IPS-15b (cell line): ENCODE results near the gene DUS1L.

Source experiments
- H3K27me3 ChIP-seq: one replicate; pipeline ENCODE4 v1.6.1; 2013; ENCODE audit warnings: low read length; ENCODE audit not compliant: control insufficient read depth, insufficient read depth
- H3K36me3 ChIP-seq: one replicate; pipeline ENCODE4 v1.6.1; 2013; ENCODE audit warnings: low read length; ENCODE audit not compliant: control insufficient read depth, insufficient read depth
- H3K4me1 ChIP-seq: one replicate; pipeline ENCODE4 v1.6.1; 2013; ENCODE audit warnings: mild to moderate bottlenecking, low read length; ENCODE audit not compliant: control insufficient read depth, insufficient read depth
- H3K4me3 ChIP-seq: one replicate; pipeline ENCODE4 v1.5.1; 2013; ENCODE audit warnings: low read depth, low read length
- H3K9ac ChIP-seq: one replicate; pipeline ENCODE4 v1.6.1; 2013; ENCODE audit warnings: low read depth, mild to moderate bottlenecking, low read length
- H3K9me3 ChIP-seq: one replicate; pipeline ENCODE4 v1.6.1; 2013; ENCODE audit warnings: mild to moderate bottlenecking, low read length; ENCODE audit not compliant: control insufficient read depth, insufficient read depth

The DUS1L gene

DNA sequence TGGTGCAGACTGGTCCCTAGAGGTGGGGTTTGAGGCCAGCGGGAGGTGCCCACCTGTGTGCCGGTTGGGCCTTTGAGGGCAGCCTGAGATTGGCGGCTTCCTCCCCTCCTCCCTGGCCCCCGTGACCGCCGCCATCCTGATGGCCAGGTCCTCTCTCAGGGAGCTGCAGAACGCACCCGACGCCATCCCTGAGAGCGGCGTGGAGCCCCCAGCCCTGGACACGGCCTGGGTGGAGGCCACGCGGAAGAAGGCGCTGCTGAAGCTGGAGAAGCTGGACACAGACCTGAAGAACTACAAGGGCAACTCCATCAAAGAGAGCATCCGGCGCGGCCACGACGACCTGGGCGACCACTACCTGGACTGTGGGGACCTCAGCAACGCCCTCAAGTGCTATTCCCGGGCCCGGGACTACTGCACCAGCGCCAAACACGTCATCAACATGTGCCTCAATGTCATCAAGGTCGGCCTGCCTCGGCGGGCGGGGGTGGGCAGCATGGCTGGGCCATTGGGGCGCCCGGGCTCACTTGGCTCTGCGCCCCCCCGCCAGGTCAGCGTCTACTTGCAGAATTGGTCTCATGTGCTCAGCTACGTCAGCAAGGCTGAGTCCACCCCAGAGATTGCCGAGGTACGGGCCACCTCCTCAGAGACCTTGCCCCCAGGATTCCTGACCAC lies 11.1 kb downstream of the DUS1L start:
- Histone ChIP-seq H3K9me3 (no peaks in the 10 kb centered on the region), H3K9ac (no peak overlapping the region), H3K4me1 (no peaks in the 10 kb centered on the region), H3K27me3 (no peaks in the 10 kb centered on the region), H3K36me3 (peaks cover 68% of the 10 kb centered on the region), H3K4me3 (no peak overlapping the region)

DNA sequence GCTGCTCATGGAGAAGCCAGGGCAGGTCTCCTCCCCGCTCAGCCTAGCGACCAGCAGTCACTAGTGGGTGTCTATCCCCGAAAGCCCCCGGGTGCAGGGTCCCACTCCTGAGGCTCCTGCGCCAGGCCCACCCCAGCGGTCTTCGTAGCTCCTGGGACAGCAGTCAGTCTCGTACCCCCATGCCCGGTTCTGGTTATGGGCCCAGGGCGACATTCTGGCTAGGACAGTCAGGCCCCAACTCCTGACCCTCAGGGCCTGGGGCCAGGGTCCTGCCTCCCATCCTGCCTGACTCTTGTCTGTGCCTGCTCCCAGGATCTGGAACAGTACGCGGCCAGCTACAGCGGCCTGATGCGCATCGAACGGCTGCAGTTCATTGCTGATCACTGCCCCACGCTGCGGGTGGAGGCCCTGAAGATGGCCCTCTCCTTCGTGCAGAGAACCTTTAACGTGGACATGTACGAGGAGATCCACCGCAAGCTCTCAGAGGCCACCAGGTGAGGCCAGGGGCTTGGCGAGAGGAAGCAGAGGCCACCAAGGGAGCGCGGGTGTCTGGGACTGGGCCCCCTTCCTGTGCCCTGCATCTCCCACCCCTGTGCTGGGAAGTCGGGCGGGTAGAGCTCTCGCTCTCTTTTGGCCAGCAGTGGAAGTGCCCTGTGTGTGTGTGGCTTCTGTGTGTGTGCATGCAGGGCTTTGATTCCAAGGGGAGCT lies 11.9 kb downstream of the DUS1L start:
- Histone ChIP-seq H3K36me3 (peaks cover 64% of the 10 kb centered on the region), H3K27me3 (no peaks in the 10 kb centered on the region), H3K9ac (no peak overlapping the region), H3K9me3 (no peaks in the 10 kb centered on the region), H3K4me3 (no peak overlapping the region), H3K4me1 (no peaks in the 10 kb centered on the region)

DNA sequence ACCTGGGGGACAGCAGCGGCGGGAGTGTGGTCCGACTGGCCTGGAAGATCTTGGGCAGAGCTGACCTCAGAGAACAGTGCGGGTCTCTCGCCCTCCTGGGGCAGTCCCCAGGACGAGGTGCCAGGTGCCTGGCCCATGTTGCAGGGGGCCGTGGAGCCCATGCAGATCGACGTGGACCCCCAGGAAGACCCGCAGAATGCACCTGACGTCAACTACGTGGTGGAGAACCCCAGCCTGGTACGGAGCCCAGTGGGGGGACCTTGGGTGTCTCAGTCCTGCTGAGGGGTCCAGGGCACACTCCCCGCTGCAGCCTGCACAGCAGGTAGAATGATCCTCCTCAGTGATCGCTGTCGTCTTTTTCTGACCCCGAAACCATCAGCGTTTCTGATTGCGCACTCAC lies 12.5 kb downstream of the DUS1L start:
- Histone ChIP-seq H3K27me3 (no peaks in the 10 kb centered on the region), H3K4me3 (no peak overlapping the region), H3K9me3 (no peaks in the 10 kb centered on the region), H3K4me1 (no peaks in the 10 kb centered on the region), H3K36me3 (peaks cover 61% of the 10 kb centered on the region), H3K9ac (no peak overlapping the region)

DNA sequence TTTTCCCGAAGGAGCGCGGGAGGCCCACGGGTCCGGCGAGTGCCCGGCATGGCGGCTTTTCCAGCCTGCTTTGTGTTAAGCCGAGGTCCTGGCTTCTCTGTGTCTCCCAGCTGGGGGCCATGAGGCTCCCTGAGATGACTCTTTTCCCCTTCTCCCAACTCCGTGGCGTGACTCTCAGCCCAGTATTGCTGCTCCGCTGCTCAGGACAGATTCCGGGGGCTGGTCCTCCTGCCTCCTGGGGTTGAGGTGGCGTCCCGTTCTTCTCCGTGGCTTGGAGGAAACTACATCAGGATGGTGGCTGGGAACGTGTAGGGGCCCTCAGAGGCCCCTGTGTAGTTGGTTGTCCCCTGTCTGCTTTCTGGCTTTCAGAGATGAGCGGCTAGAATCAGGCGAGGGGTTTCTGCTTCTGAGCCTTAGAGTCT lies 13.0 kb downstream of the DUS1L start:
- Histone ChIP-seq H3K4me1 (no peaks in the 10 kb centered on the region), H3K9ac (peak overlapping the region; percentile 76), H3K4me3 (peak overlapping the region; percentile 79), H3K9me3 (no peaks in the 10 kb centered on the region), H3K36me3 (peaks cover 62% of the 10 kb centered on the region), H3K27me3 (no peaks in the 10 kb centered on the region)

DNA sequence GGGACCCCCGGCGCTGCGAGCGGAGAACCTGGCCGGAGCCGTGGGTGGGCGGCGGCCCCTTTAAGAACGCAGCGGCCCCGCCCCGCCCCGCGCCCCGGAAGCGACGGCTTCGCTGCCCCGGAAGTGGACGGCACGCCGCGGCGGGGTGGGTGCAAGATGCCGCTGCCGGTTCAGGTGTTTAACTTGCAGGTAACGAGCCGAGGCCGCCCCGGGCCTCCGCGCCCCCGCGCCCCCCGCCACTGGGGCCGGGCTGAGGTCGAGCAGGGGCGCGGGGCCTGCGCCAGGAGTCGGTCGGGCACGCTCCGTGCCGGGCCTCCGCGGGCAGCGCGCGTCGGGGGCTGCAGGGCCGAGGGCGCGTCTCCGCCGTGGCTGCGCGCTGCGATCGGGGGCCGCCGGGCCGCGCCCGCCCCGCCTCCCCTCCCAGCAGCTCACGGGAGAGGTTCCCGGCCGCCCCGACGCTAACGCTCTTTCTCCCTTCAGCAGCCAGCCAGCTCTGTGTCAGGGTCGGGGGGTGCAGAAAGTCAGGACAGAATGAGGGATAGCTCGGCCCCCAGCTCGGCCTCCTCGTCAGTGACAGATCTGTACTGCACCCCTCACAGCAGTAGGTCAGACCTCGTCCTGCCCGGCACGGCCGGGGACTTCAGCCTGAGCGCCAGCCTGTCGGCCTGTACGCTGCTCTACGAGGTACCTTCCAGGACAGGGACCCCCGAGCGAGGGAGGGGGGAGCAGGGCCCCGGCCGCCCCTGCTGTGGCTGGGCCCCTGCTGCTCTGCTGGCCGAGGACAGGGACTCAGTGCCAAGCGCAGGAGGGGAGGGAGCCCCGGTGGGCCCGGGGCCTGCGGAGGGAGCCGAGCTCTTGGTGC lies 13.6 kb downstream of the DUS1L start, which contains the start of the genes GPS1 and RFNG:
Gene GPS1 (plus strand): TSS at position 123 of the 862 bp plus-strand sequence. CDS start 34 bp downstream, at position 157.
Gene RFNG (minus strand): TSS at position 36 of the 862 bp plus-strand sequence. CDS start 45 bp downstream, outside the sequence.
- Histone ChIP-seq H3K9ac (peak within 1 kb of the TSS; percentile 76), H3K27me3 (no peaks in the 10 kb centered on the region), H3K9me3 (no peaks in the 10 kb centered on the region), H3K4me1 (no peaks in the 10 kb centered on the region), H3K4me3 (peak within 1 kb of the TSS; percentile 79), H3K36me3 (peaks cover 60% of the 10 kb centered on the region)

DNA sequence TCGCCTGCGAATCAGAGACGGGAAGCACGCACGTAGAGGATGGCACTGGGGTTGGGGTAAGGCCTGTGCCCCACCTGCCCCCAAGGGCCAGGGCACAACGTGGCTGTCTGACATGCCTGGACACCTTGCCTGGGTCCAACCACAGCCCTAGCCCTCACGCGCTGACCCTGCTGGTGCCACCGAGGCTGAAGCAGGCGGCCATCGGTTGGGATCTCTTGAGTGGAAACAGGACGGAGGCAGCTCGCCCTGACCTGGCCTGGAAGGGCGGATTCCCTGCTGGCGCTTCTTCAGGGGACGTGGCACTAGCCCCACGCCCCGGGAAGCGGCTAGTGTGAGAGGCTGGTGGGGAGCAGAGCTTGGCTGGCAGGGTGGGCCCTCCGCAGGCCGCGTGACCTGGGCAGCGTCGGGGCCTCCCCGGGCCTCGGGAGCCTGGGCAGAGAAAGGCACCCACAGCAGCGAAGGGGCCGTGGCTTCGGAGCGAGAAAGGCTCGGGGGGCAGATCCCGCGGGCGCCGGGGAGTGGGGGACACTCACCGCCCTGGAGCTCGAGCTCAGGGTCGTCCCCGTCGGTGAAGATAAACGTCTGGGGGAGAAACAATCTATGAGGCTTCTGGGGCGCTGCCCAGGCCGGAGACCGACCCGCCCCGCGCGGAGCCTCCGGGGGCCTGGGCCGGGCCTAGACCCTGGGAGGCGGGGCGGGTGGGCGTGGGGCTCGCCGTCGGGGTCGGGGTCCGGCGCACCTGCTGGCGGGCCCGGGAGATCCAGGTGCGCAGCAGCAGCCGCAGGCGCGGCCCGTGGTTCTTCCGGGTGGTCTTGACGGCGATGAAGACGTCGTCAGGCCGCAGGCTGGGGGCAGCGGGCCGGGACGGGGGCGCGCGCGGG lies 14.6 kb downstream of the DUS1L start:
- H3K9me3 ChIP-seq: no peaks in the 10 kb centered on the region
- H3K27me3 ChIP-seq: no peaks in the 10 kb centered on the region
- H3K4me1 ChIP-seq: no peaks in the 10 kb centered on the region
- H3K4me3 ChIP-seq: peak overlapping the region; percentile 79
- peaks cover 54% of the 10 kb centered on the region for H3K36me3 ChIP-seq
- H3K9ac ChIP-seq: no peak overlapping the region

DNA sequence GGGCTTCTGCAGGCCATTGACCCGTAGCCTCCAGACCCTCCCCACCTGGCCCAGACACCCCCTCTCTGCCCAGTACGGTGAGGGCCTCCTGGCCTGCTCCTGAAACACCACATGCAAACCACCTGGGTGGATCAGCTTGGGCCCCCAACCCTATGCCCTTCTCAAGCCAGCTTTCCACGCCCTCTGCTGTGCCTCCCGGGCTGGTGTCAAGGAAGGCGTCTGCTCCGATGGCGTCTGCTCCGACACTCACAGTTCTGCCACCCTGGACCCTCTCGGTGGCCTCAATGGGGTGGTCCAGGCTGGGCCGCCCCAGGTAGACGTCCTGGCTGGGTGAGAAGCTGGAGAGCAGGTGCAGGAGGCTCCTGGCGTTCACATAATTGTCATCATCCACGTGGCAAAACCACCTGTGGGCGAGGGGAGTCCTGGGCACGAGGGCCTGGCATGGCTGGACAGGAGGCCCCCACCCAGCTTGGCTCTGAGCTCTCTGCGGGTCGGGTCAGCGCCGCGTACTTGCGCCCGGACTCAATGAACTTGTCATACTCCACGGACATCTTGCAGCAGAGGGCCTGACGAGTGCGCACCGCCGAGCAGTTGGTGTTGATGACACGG lies 15.3 kb downstream of the DUS1L start:
- H3K36me3 ChIP-seq: peaks cover 49% of the 10 kb centered on the region
- H3K9ac ChIP-seq: no peak overlapping the region
- H3K4me3 ChIP-seq: peak overlapping the region; percentile 36

DNA sequence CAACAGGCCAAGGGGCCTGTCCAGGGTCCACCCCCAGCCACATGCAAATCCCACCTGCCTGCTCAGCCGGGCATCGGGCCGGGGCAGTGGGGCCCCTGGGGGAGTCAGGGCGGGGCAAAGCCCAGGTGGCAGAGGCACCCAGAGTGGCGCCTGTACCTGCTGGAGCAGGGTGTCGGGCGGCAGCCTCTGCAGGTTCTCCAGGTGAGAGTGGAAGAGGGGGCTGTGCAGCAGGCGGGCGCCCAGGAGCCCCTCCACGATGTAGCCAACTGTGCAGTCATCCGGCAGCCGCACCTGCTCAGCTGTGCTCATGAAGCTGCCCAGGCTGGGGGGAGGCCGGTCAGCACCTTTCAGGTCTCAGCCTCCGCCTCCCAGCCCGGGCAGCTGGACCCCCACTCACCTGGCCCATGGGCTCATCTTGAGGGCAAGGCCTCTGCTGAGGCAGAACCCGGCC lies 16.1 kb downstream of the DUS1L start:
- no peak overlapping the region for H3K9ac ChIP-seq

More for the DNA sequence above, 15.3 kb downstream of the DUS1L start:
- Histone ChIP-seq H3K9me3 (no peaks in the 10 kb centered on the region), H3K27me3 (no peaks in the 10 kb centered on the region), H3K4me1 (no peaks in the 10 kb centered on the region)

DNA sequence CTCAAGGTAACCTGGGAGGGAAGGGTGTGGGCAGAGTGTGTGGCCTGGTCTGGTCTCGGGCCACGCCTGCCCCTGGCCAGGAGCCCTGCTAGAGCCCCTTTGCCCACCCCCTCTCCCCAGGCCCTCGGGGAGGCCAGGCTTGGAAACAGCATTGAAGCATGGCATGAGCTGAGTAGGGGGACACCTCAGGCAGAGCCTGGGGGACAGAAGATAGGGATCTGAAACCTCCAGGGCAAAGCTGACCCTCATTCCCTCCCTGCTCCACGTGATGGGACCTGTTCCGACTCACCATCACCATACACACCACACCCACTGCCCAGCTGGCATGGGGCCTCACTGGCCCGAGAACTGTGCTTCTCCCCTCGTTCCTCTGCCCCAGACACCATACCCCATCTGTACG lies 16.5 kb downstream of the DUS1L start:
- no peaks in the 10 kb centered on the region for H3K4me1 ChIP-seq
- H3K9me3 ChIP-seq: no peaks in the 10 kb centered on the region
- H3K9ac ChIP-seq: no peak overlapping the region
- peaks cover 37% of the 10 kb centered on the region for H3K36me3 ChIP-seq
- H3K4me3 ChIP-seq: no peak overlapping the region
- no peaks in the 10 kb centered on the region for H3K27me3 ChIP-seq

More for the DNA sequence above, 16.1 kb downstream of the DUS1L start:
- Histone ChIP-seq H3K4me1 (no peaks in the 10 kb centered on the region), H3K36me3 (peaks cover 41% of the 10 kb centered on the region), H3K27me3 (no peaks in the 10 kb centered on the region), H3K9me3 (no peaks in the 10 kb centered on the region), H3K4me3 (no peak overlapping the region)

DNA sequence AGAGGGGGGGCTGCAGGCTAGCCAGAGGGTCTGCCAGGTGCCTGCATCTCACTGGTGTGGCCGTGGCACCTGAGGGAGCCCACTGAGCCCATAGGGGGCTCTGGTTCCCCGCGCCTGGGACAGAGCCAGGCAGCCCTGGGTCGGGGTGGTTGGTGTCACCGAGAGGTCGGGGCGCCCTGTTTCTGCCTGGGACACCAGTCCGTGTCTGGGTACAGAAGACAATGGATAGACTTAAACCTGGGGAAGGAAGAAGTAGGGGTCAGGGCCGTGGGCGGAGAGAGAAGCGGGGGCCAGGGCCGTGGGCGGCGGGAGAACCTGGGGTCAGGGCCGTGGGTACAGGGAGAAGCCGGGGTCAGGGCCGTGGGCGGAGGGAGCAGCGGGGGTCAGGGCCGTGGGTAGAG lies 17.0 kb downstream of the DUS1L start:
- Histone ChIP-seq H3K27me3 (no peaks in the 10 kb centered on the region), H3K4me3 (no peak overlapping the region), H3K9ac (no peak overlapping the region), H3K36me3 (peaks cover 32% of the 10 kb centered on the region), H3K4me1 (no peaks in the 10 kb centered on the region), H3K9me3 (no peaks in the 10 kb centered on the region)
